GM15510 (cell line): ENCODE data around the gene UST.

Source experiments
- POLR2A ChIP-seq: IDR thresholded peaks from 3 replicates; pipeline ENCODE4 v1.6.1; 2011; ENCODE audit warnings: borderline replicate concordance; ENCODE audit not compliant: insufficient read length; ENCODE audit errors: extremely low read depth

Gene UST

GRCh38 chr6:148980234-148980633, 233.4 kb downstream of the UST start:
- TF ChIP-seq POLR2A = no peak

GRCh38 chr6:148981515-148981914, 234.7 kb downstream of the UST start:
- TF ChIP-seq POLR2A = no peak

GRCh38 chr6:148983101-148983761, 236.4 kb downstream of the UST start:
- no peak for TF ChIP-seq POLR2A

- no peak for TF ChIP-seq POLR2A
Measured at GRCh38 chr6:148983966-148984365, 237.1 kb downstream of the UST start.

GRCh38 chr6:148984531-148985056, 237.8 kb downstream of the UST start:
- TF ChIP-seq POLR2A = no peak

GRCh38 chr6:148985499-148985898, 238.7 kb downstream of the UST start:
- no peak for TF ChIP-seq POLR2A

GRCh38 chr6:148986608-148987007, 239.8 kb downstream of the UST start:
- TF ChIP-seq POLR2A = no peak

- TF ChIP-seq POLR2A = no peak
Measured at GRCh38 chr6:148987982-148988381, 241.2 kb downstream of the UST start.

GRCh38 chr6:148989585-148989984, 242.8 kb downstream of the UST start:
- no peak for TF ChIP-seq POLR2A

GRCh38 chr6:148990403-148990802, 243.6 kb downstream of the UST start:
- no peak for TF ChIP-seq POLR2A

- TF ChIP-seq POLR2A = no peak
Measured at GRCh38 chr6:148996815-148997214, 250.0 kb downstream of the UST start.

GRCh38 chr6:148997865-148998264, 251.0 kb downstream of the UST start:
- no peak for TF ChIP-seq POLR2A

- no peak for TF ChIP-seq POLR2A
Measured at GRCh38 chr6:148998704-148999103, 251.9 kb downstream of the UST start.

- TF ChIP-seq POLR2A = no peak
Measured at GRCh38 chr6:148999501-148999900, 252.7 kb downstream of the UST start.

GRCh38 chr6:148999929-149000468, 253.2 kb downstream of the UST start:
- no peak for TF ChIP-seq POLR2A

GRCh38 chr6:149001422-149001821, 254.6 kb downstream of the UST start:
- no peak for TF ChIP-seq POLR2A
